Trophoblast cell (in vitro differentiated cells and primary cell): Measurements from ENCODE around the gene TNFRSF12A.

Source experiments
- DNase-seq, 2 donors: peaks; one replicate each; pipeline ENCODE4 v3.0.0-alpha.2; 2016
- H2AFZ ChIP-seq: 2 replicates; pipeline ENCODE4 v1.6.1; 2013; ENCODE audit warnings: low read length, moderate library complexity, mild to moderate bottlenecking; ENCODE audit not compliant: insufficient read depth, poor library complexity
- H2AK5ac ChIP-seq: 2 replicates; pipeline ENCODE4 v1.6.1; 2013; ENCODE audit warnings: mild to moderate bottlenecking, low read length
- H2BK120ac ChIP-seq: 2 replicates; pipeline ENCODE4 v1.6.1; 2013; ENCODE audit warnings: low read length, mild to moderate bottlenecking, moderate library complexity; ENCODE audit not compliant: insufficient read depth, poor library complexity
- H2BK12ac ChIP-seq: 2 replicates; pipeline ENCODE4 v1.6.1; 2013; ENCODE audit warnings: mild to moderate bottlenecking, low read length, moderate library complexity
- H2BK5ac ChIP-seq: 2 replicates; pipeline ENCODE4 v1.6.1; 2013; ENCODE audit warnings: low read length, low read depth, moderate library complexity, mild to moderate bottlenecking; ENCODE audit not compliant: poor library complexity
- H3K14ac ChIP-seq: 2 replicates; pipeline ENCODE4 v1.6.1; 2013; ENCODE audit warnings: mild to moderate bottlenecking, low read length
- H3K18ac ChIP-seq: 2 replicates; pipeline ENCODE4 v1.6.1; 2013; ENCODE audit warnings: mild to moderate bottlenecking, low read length
- H3K23ac ChIP-seq: 2 replicates; pipeline ENCODE4 v1.6.1; 2013; ENCODE audit warnings: low read length
- H3K27ac ChIP-seq: 2 replicates; pipeline ENCODE4 v1.5.1; 2013; ENCODE audit warnings: low read depth, mild to moderate bottlenecking, inconsistent platforms, low read length, moderate library complexity
- H3K27me3 ChIP-seq: 2 replicates; pipeline ENCODE4 v1.6.1; 2013; ENCODE audit warnings: inconsistent platforms, mild to moderate bottlenecking, low read length, moderate library complexity; ENCODE audit not compliant: insufficient read depth
- H3K36me3 ChIP-seq, 2 experiments: 1 replicate in 1 of 2; 2 replicates in 1 of 2; pipeline ENCODE4 v1.6.1; 2013; ENCODE audit warnings: low read length in 2 of 2, mild to moderate bottlenecking in 2 of 2, moderate library complexity in 1 of 2; ENCODE audit not compliant: insufficient read depth in 2 of 2, control insufficient read depth in 1 of 2
- H3K4ac ChIP-seq: 2 replicates; pipeline ENCODE4 v1.6.1; 2013; ENCODE audit warnings: low read depth, mild to moderate bottlenecking, low read length, moderate library complexity
- H3K4me1 ChIP-seq, 2 experiments: 1 replicate in 1 of 2; 2 replicates in 1 of 2; pipeline ENCODE4 v1.6.1; 2013; ENCODE audit warnings: low read length in 2 of 2, mild to moderate bottlenecking in 2 of 2, moderate library complexity in 1 of 2; ENCODE audit not compliant: insufficient read depth in 2 of 2, control insufficient read depth in 1 of 2
- H3K4me2 ChIP-seq: 2 replicates; pipeline ENCODE4 v1.6.1; 2013; ENCODE audit warnings: inconsistent platforms, mild to moderate bottlenecking, low read length, moderate library complexity
- H3K4me3 ChIP-seq: 2 replicates; pipeline ENCODE4 v1.5.1; 2013; ENCODE audit warnings: mild to moderate bottlenecking, low read depth, low read length, inconsistent platforms
- H3K79me1 ChIP-seq: one replicate; pipeline ENCODE4 v1.6.1; 2013; ENCODE audit warnings: low read length
- H3K79me2 ChIP-seq: 2 replicates; pipeline ENCODE4 v1.6.1; 2013; ENCODE audit warnings: low read length, mild to moderate bottlenecking; ENCODE audit not compliant: control insufficient read depth, insufficient read depth, poor library complexity
- H3K9ac ChIP-seq: 2 replicates; pipeline ENCODE4 v1.6.1; 2013; ENCODE audit warnings: mild to moderate bottlenecking, low read length
- H3K9me3 ChIP-seq: 2 replicates; pipeline ENCODE4 v1.6.1; 2013; ENCODE audit warnings: low read depth, mild to moderate bottlenecking, control low read depth, inconsistent platforms, low read length; ENCODE audit not compliant: insufficient read depth
- H4K12ac ChIP-seq: 2 replicates; pipeline ENCODE4 v1.6.1; 2013; ENCODE audit warnings: low read depth, mild to moderate bottlenecking, low read length, moderate library complexity
- H4K8ac ChIP-seq: 2 replicates; pipeline ENCODE4 v1.6.1; 2013; ENCODE audit warnings: low read depth, mild to moderate bottlenecking, low read length, moderate library complexity
- H4K91ac ChIP-seq: one replicate; pipeline ENCODE4 v1.6.1; 2013; ENCODE audit warnings: low read depth, mild to moderate bottlenecking, low read length, moderate library complexity
- WGBS: extraction: QIAGEN DNeasy Blood & Tissue Kit; methylation state at CpG from one replicate; pipeline ENCODE4 v1.1.7; 2013; ENCODE audit warnings: missing lambda C conversion rate; ENCODE audit not compliant: insufficient read length, insufficient coverage; ENCODE audit errors: extremely low coverage; 5-methylcytosine and 5-hydroxymethylcytosine counted together

TNFRSF12A gene

GRCh38 chr16:2980227-2981176 is 39.7 kb upstream of the TNFRSF12A start, which contains the start of gene PKMYT1:
TSS of gene PKMYT1 (minus strand) at chr16:2980446. CDS start at chr16:2979657, 789 bp downstream.
- H2BK120ac ChIP-seq: peak within 1 kb of the TSS; percentile 97
- peak within 1 kb of the TSS; percentile 91 for H3K27ac ChIP-seq
- peak within 1 kb of the TSS; percentile 99 for H4K91ac ChIP-seq
- H3K79me1 ChIP-seq: peaks cover 15% of the 10 kb centered on the region
- peak within 1 kb of the TSS; percentile 97 for H3K4ac ChIP-seq
- H2AK5ac ChIP-seq: peak within 1 kb of the TSS; percentile 99
- peak within 1 kb of the TSS; percentile 99 for H3K14ac ChIP-seq
- H2BK12ac ChIP-seq: peak within 1 kb of the TSS; percentile 25
- peaks cover 19 to 26% of the 10 kb centered on the region in 2 experiments for H3K36me3 ChIP-seq
- H3K27me3 ChIP-seq: no peaks in the 10 kb centered on the region
- H3K9me3 ChIP-seq: no peaks in the 10 kb centered on the region
- H3K9ac ChIP-seq: peak within 1 kb of the TSS; percentile 98
- peaks cover 17 to 23% of the 10 kb centered on the region in 2 experiments for H3K4me1 ChIP-seq
- H3K79me2 ChIP-seq: peaks cover 10% of the 10 kb centered on the region
- H4K12ac ChIP-seq: peak within 1 kb of the TSS; percentile 97
- DNase-seq: peak; percentile 93 to 97
- peak within 1 kb of the TSS; percentile 100 for H3K18ac ChIP-seq
- peak within 1 kb of the TSS; percentile 93 for H2AFZ ChIP-seq
- peak within 1 kb of the TSS; percentile 88 for H3K4me3 ChIP-seq
- WGBS: no CpG with 5 or more reads among the region's 91 CpGs
- H4K8ac ChIP-seq: peak within 1 kb of the TSS; percentile 100
- H2BK5ac ChIP-seq: peak within 1 kb of the TSS; percentile 90
- peak within 1 kb of the TSS; percentile 96 for H3K4me2 ChIP-seq
- H3K23ac ChIP-seq: no peak within 1 kb of the TSS

GRCh38 chr16:2981177-2981898 is 38.8 kb upstream of the TNFRSF12A start:
- Histone ChIP-seq H4K12ac (peak overlapping the region; percentile 97), H3K4me1 (peaks cover 17 to 23% of the 10 kb centered on the region in 2 experiments), H3K9me3 (no peaks in the 10 kb centered on the region), H3K14ac (peak overlapping the region; percentile 99), H3K9ac (no peak overlapping the region), H4K91ac (peak overlapping the region; percentile 99), H3K79me1 (peaks cover 15% of the 10 kb centered on the region), H3K4ac (peak overlapping the region; percentile 15), H3K4me3 (no peak overlapping the region), H3K79me2 (peaks cover 10% of the 10 kb centered on the region), H3K18ac (peak overlapping the region; percentile 100), H3K36me3 (peaks cover 11 to 18% of the 10 kb centered on the region in 2 experiments), H2BK12ac (peak overlapping the region; percentile 15), H3K27me3 (no peaks in the 10 kb centered on the region), H3K27ac (peak overlapping the region; percentile 31), H4K8ac (peak overlapping the region; percentile 100), H2BK5ac (no peak overlapping the region), H3K23ac (no peak overlapping the region), H2AFZ (no peak overlapping the region), H2AK5ac (peak overlapping the region; percentile 99), H2BK120ac (peak overlapping the region; percentile 97), H3K4me2 (peak overlapping the region; percentile 96)
- no CpG with 5 or more reads among the region's 33 CpGs for WGBS
- peak; percentile 10 to 48 for DNase-seq

DNA sequence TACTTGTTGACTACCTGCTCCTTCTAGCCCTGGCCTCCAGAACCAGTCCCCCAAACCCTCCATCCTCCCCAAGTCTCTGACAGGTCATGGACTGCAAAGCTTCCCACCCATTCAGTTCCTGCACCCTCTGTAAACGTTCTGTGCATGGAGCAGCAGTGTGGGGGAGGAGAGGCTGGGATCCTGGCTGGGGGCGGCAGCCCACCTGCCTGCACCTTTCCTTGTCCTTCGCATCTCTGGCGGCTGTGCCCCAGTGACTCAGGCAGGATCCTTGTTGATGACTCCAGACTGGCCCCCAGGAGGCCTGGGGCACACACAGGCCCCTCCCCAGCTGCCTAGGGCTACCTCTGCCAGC is 38.3 kb upstream of the TNFRSF12A start:
- DNase-seq: no peak
- Histone ChIP-seq H3K9ac (no peak overlapping the region), H4K8ac (peak overlapping the region; percentile 100), H3K4me3 (no peak overlapping the region), H3K36me3 (peaks cover 6 to 13% of the 10 kb centered on the region in 2 experiments), H3K79me1 (peaks cover 15% of the 10 kb centered on the region), H3K27me3 (no peaks in the 10 kb centered on the region), H3K27ac (peak overlapping the region; percentile 31), H3K14ac (no peak overlapping the region), H3K18ac (no peak overlapping the region), H4K91ac (no peak overlapping the region), H2AFZ (no peak overlapping the region), H3K4me2 (no peak overlapping the region), H3K23ac (no peak overlapping the region), H2AK5ac (no peak overlapping the region), H2BK5ac (no peak overlapping the region), H2BK12ac (no peak overlapping the region), H4K12ac (no peak overlapping the region), H3K79me2 (peaks cover 10% of the 10 kb centered on the region), H2BK120ac (no peak overlapping the region), H3K4ac (no peak overlapping the region), H3K4me1 (peaks cover 17 to 23% of the 10 kb centered on the region in 2 experiments), H3K9me3 (no peaks in the 10 kb centered on the region)
- WGBS: no CpG with 5 or more reads among the region's 4 CpGs

DNA sequence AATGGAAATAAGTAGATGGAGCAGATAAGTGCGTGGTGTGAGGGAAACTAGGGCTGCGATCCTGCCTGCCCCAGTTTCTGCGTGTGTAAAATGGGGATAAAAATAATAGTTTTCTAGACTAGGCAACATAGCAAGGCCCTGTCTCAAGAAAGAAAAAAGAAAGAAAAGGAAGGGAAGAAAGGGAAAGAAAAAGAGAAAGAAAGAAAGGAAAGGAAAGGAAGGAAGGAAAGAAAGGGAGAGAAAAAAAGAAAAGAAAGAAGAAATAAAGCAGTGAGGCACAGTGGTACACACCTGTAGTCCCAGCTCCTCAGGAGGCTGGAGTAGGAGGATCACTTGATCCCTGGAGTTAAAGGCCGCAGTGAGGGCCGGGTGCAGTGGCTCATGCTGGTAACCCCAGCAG is 37.8 kb upstream of the TNFRSF12A start:
- peaks cover 15% of the 10 kb centered on the region for H3K79me1 ChIP-seq
- no peak overlapping the region for H4K8ac ChIP-seq
- H3K14ac ChIP-seq: no peak overlapping the region
- no peak for DNase-seq
- H3K4me3 ChIP-seq: no peak overlapping the region
- peaks cover 10% of the 10 kb centered on the region for H3K79me2 ChIP-seq
- H2BK12ac ChIP-seq: no peak overlapping the region
- no peak overlapping the region for H3K4ac ChIP-seq
- no peak overlapping the region for H2AK5ac ChIP-seq
- peaks cover 4 to 9% of the 10 kb centered on the region in 2 experiments for H3K36me3 ChIP-seq
- H3K18ac ChIP-seq: no peak overlapping the region
- H3K9me3 ChIP-seq: no peaks in the 10 kb centered on the region
- no peak overlapping the region for H2BK5ac ChIP-seq
- H3K27me3 ChIP-seq: no peaks in the 10 kb centered on the region
- no peak overlapping the region for H3K23ac ChIP-seq
- WGBS: no CpG with 5 or more reads among the region's 5 CpGs
- no peak overlapping the region for H4K91ac ChIP-seq
- H2AFZ ChIP-seq: no peak overlapping the region
- no peak overlapping the region for H2BK120ac ChIP-seq
- H4K12ac ChIP-seq: no peak overlapping the region
- H3K4me1 ChIP-seq: peaks cover 20 to 25% of the 10 kb centered on the region in 2 experiments
- no peak overlapping the region for H3K9ac ChIP-seq
- H3K27ac ChIP-seq: no peak overlapping the region
- no peak overlapping the region for H3K4me2 ChIP-seq
